ENCODE measurements around the gene PRAC2. TPM values are rescaled to one million over a fixed set of nuclear protein-coding genes. Genes with fewer than 3 reads are reported as not detected.

Gene PRAC2
- total and polyA plus RNA-seq, 2 of the 8 experiments (the other 6 are each of a cell fraction or from before 2014, with no cell fraction given), result not detected

GRCh38 chr17:48755356-48755755 is 32.4 kb downstream of the PRAC2 start:
- Histone ChIP-seq H3K56ac (replicated peaks; ENCODE audit: insufficient read length, low read depth, low read length) (no peak overlapping the region), H3K27ac (ENCODE audit: low read depth, low read length) (no peak overlapping the region), H2BK5ac (ENCODE audit: low read depth, low read length) (no peak overlapping the region), H4K91ac (replicated peaks; ENCODE audit: insufficient read length, low read length) (no peak overlapping the region), H3K9me3 (ENCODE audit: insufficient read depth in 2 of 2, low read depth in 1 of 2, low read length in 1 of 2) (no peaks in the 10 kb centered on the region), H2BK120ac (replicated peaks; ENCODE audit: low read depth, low read length) (no peak overlapping the region), H2BK12ac (ENCODE audit: low read depth, low read length) (no peak overlapping the region), H2BK15ac (ENCODE audit: low read length) (no peak overlapping the region), H3K4me1 (replicated peaks in 1 of 4; ENCODE audit: control insufficient read depth in 3 of 4, insufficient read depth in 4 of 4, low read length in 3 of 4) (peaks cover 0 to 7% (median 3%) of the 10 kb centered on the region in 4 experiments; a peak in 4 of 7 replicates), H3K4me3 (ENCODE audit: extremely low read depth in 1 of 4, insufficient read depth in 2 of 4, low read depth in 3 of 4, low read length in 4 of 4) (peak overlapping the region in 1 of 4 experiments; percentile 28; a peak in 1 of 8 replicates), H4K5ac (ENCODE audit: insufficient read length, low read depth, low read length) (no peak overlapping the region), H2AK5ac (ENCODE audit: low read depth, low read length) (no peak overlapping the region), H3K14ac (ENCODE audit: insufficient read length) (no peak overlapping the region), H4K8ac (ENCODE audit: extremely low read depth, insufficient read depth, low read length) (no peak overlapping the region), H2BK20ac (ENCODE audit: low read length) (no peak overlapping the region), H3K27me3 (replicated peaks in 1 of 4; ENCODE audit: control insufficient read depth in 3 of 4, extremely low read depth in 1 of 4, insufficient read depth in 3 of 4, low read length in 3 of 4) (peaks cover 75 to 93% (median 89%) of the 10 kb centered on the region in 4 experiments), H3K18ac (ENCODE audit: extremely low read depth, low read length) (no peak overlapping the region), H3K9ac (replicated peaks in 1 of 4; ENCODE audit: extremely low read depth in 1 of 4, low read depth in 3 of 4, low read length in 3 of 4) (no peak overlapping the region), H3K23ac (ENCODE audit: insufficient read length) (no peak overlapping the region), H3K4ac (replicated peaks; ENCODE audit: insufficient read length, low read depth, low read length) (no peak overlapping the region), H4K20me1 (replicated peaks in 1 of 2; ENCODE audit: control insufficient read depth in 1 of 2, insufficient read depth in 2 of 2, low read length in 2 of 2) (peaks cover 18 to 33% of the 10 kb centered on the region in 2 experiments), H2AFZ (ENCODE audit: low read length) (no peak overlapping the region), H3K23me2 (ENCODE audit: low read depth, low read length) (peaks cover 2% of the 10 kb centered on the region; the same call in 1 of the 2 replicates), H3K36me3 (ENCODE audit: control insufficient read depth in 2 of 4, insufficient read depth in 4 of 4, low read length in 3 of 4) (no peaks in the 10 kb centered on the region; a peak in 1 of 8 replicates), H3K79me2 (ENCODE audit: control insufficient read depth in 1 of 2, insufficient read depth in 2 of 2, low read length in 2 of 2) (no peaks in the 10 kb centered on the region), H3K79me1 (ENCODE audit: low read depth, low read length) (no peaks in the 10 kb centered on the region), H3K4me2 (ENCODE audit: insufficient read depth in 1 of 2, low read depth in 2 of 2, low read length in 2 of 2) (peak overlapping the region; percentile 8 to 53; a peak in 3 of 4 replicates)
- POLR2A ChIA-PET (ENCODE audit: partially characterized antibody), result interaction anchor here (1.0 to 1.6 kb wide), 2 partner anchors 10 to 31 kb away, joined by 3 read pairs; no protein-coding TSS in a partner anchor
- FAIRE-seq (no peak), DNase-seq (ENCODE audit: low read depth in 1 of 2, low spot score in 2 of 2) (no peak)
- WGBS, 2 experiments (ENCODE audit: extremely low coverage in 1 of 2, insufficient coverage in 1 of 2, insufficient read length in 1 of 2, insufficient replicate concordance in 2 of 2, low coverage in 1 of 2, low lambda C conversion rate in 2 of 2, missing lambda C conversion rate in 1 of 2), result 41% methylated on average over 7 of the region's 8 CpGs; no CpG with 5 or more reads in 1 of the 2 experiments
- CTCF ChIA-PET (ENCODE audit: partially characterized antibody), result interaction anchor here (1.0 to 18.8 kb wide), 11 partner anchors 13 to 84 kb away, joined by 3 to 186 read pairs (median 4); no protein-coding TSS in a partner anchor
- TF ChIP-seq EZH2 (IDR thresholded peaks at IDR 0.05; ENCODE audit: low read depth, low read length, severe bottlenecking) (no peak), RAD21 (IDR thresholded peaks at IDR 0.05 in 1 of 2, conservative IDR thresholded peaks at IDR 0.05 in 1 of 2; ENCODE audit: low read depth in 2 of 2, low read length in 2 of 2) (no peak), CTBP2 (IDR thresholded peaks at IDR 0.05; ENCODE audit: borderline replicate concordance, insufficient read depth, insufficient read length, low read length) (no peak), CBX5 (IDR thresholded peaks at IDR 0.05; ENCODE audit: low read depth, low read length) (no peak), NRF1 (IDR thresholded peaks at IDR 0.05; ENCODE audit: low read depth, low read length) (no peak)

Data from H1 (cell line).